IMR-90 (cell line): Measurements from ENCODE around the gene CT45A9. TPM values are rescaled to one million over a fixed set of nuclear protein-coding genes. Genes with fewer than 3 reads are reported as not detected.
"Not testable (repeated sequence)": the region's sequence is repeated elsewhere in the genome, so short reads cannot be mapped to it uniquely, and the experiment has no call there.

ENCODE experiments used
- ATAC-seq: fragments of 200-7000 bp; cut with Tn5 transposase; 2 replicates; pipeline ENCODE4 v1.9.1; 2020; ENCODE audit warnings: low read depth, mild to moderate bottlenecking, moderate library complexity
- BruUV-seq: library from RNA; stranded (reverse); fragments of 400-500 nt; replicated peaks from 2 replicates; lab custom pipeline; 2021; lab: Mats Ljungman, UMichigan
- CTCF ChIA-PET: fragments of 300-600 bp; formaldehyde crosslinking; extraction: SDS; loops from one replicate; lab custom pipeline; 2021; ENCODE audit warnings: antibody characterized with exemption; lab: Yijun Ruan, JAX
- POLR2A ChIA-PET: fragments of 300-600 bp; sonication (Branson Sonifier 250); formaldehyde crosslinking; loops from one replicate; lab custom pipeline; 2022; ENCODE audit warnings: antibody characterized with exemption; ENCODE audit not compliant: unreplicated experiment; lab: Charles Lee
- DNase-seq: peaks from one replicate; pipeline ENCODE4 v3.0.0; 2013
- H2AFZ ChIP-seq: replicated peaks from 2 replicates; pipeline ENCODE3; 2013; ENCODE audit warnings: low read length, mild to moderate bottlenecking; ENCODE audit not compliant: poor library complexity
- H2AK5ac ChIP-seq: 2 replicates; pipeline ENCODE4 v1.6.1; 2013; ENCODE audit warnings: low read depth, low read length, inconsistent platforms
- H2AK9ac ChIP-seq: replicated peaks from 2 replicates; pipeline ENCODE3; 2013; ENCODE audit warnings: mild to moderate bottlenecking, low read depth, low read length, moderate library complexity; ENCODE audit not compliant: poor library complexity
- H2BK120ac ChIP-seq: 2 replicates; pipeline ENCODE4 v1.6.1; 2013; ENCODE audit warnings: low read depth, low read length, inconsistent platforms
- H2BK15ac ChIP-seq: 3 replicates; pipeline ENCODE4 v1.6.1; 2013; ENCODE audit warnings: low read depth, low read length, inconsistent platforms
- H2BK20ac ChIP-seq: 2 replicates; pipeline ENCODE4 v1.6.1; 2013; ENCODE audit warnings: low read depth, mild to moderate bottlenecking, inconsistent platforms, low read length, moderate library complexity
- H2BK5ac ChIP-seq: 2 replicates; pipeline ENCODE4 v1.6.1; 2013; ENCODE audit warnings: mild to moderate bottlenecking, low read depth, low read length, inconsistent platforms; ENCODE audit not compliant: poor library complexity, severe bottlenecking
- H3K14ac ChIP-seq: replicated peaks from 2 replicates; pipeline ENCODE4 v1.6.1; 2013; ENCODE audit warnings: low read depth, low read length, inconsistent platforms
- H3K18ac ChIP-seq: 2 replicates; pipeline ENCODE4 v1.6.1; 2013; ENCODE audit warnings: low read depth, low read length, control low read depth
- H3K23ac ChIP-seq: 2 replicates; pipeline ENCODE4 v1.6.1; 2013; ENCODE audit warnings: low read depth, low read length, inconsistent platforms
- H3K27ac ChIP-seq: 2 replicates; pipeline ENCODE4 v1.5.1; 2013; ENCODE audit warnings: mild to moderate bottlenecking, control low read depth, low read length; ENCODE audit not compliant: insufficient read depth
- H3K27me3 ChIP-seq: 2 replicates; pipeline ENCODE4 v1.6.1; 2013; ENCODE audit warnings: low read length; ENCODE audit not compliant: control insufficient read depth, insufficient read depth
- H3K36me3 ChIP-seq: 2 replicates; pipeline ENCODE4 v1.6.1; 2013; ENCODE audit warnings: low read length, mixed read lengths; ENCODE audit not compliant: control insufficient read depth, insufficient read depth
- H3K4ac ChIP-seq: 2 replicates; pipeline ENCODE4 v1.6.1; 2013; ENCODE audit warnings: low read depth, low read length, inconsistent platforms
- H3K4me1 ChIP-seq: 2 replicates; pipeline ENCODE4 v1.6.1; 2013; ENCODE audit warnings: low read length, mixed read lengths; ENCODE audit not compliant: control insufficient read depth, insufficient read depth
- H3K4me2 ChIP-seq: 2 replicates; pipeline ENCODE4 v1.6.1; 2013; ENCODE audit warnings: low read depth, mild to moderate bottlenecking, control low read depth, low read length, moderate library complexity
- H3K4me3 ChIP-seq: 2 replicates; pipeline ENCODE4 v1.5.1; 2013; ENCODE audit warnings: low read depth, mild to moderate bottlenecking, control low read depth, low read length, moderate library complexity; ENCODE audit not compliant: insufficient read depth
- H3K56ac ChIP-seq: 2 replicates; pipeline ENCODE4 v1.6.1; 2013; ENCODE audit warnings: low read length, inconsistent platforms; ENCODE audit not compliant: insufficient read depth; ENCODE audit errors: extremely low read depth
- H3K79me1 ChIP-seq, 2 experiments: 2 replicates each; pipeline ENCODE4 v1.6.1; 2013; ENCODE audit warnings: low read length in 2 of 2, inconsistent platforms in 1 of 2, low read depth in 1 of 2
- H3K9ac ChIP-seq: 2 replicates; pipeline ENCODE4 v1.6.1; 2013; ENCODE audit warnings: low read depth, low read length, control low read depth
- H3K9me1 ChIP-seq: 2 replicates; pipeline ENCODE4 v1.6.1; 2013; ENCODE audit warnings: low read length, inconsistent platforms; ENCODE audit not compliant: insufficient read depth
- H3K9me3 ChIP-seq: 2 replicates; pipeline ENCODE4 v1.6.1; 2013; ENCODE audit warnings: low read length; ENCODE audit not compliant: control insufficient read depth, insufficient read depth
- H4K20me1 ChIP-seq: 2 replicates; pipeline ENCODE4 v1.6.1; 2013; ENCODE audit warnings: low read length, inconsistent platforms; ENCODE audit not compliant: insufficient read depth
- H4K5ac ChIP-seq: 2 replicates; pipeline ENCODE4 v1.6.1; 2013; ENCODE audit warnings: mild to moderate bottlenecking, low read depth, low read length, control low read depth
- H4K8ac ChIP-seq, 2 experiments: 2 replicates each; pipeline ENCODE4 v1.6.1; 2013; ENCODE audit warnings: low read depth in 2 of 2, low read length in 2 of 2, control low read depth in 1 of 2, inconsistent platforms in 1 of 2
- H4K91ac ChIP-seq: 2 replicates; pipeline ENCODE4 v1.6.1; 2013; ENCODE audit warnings: low read depth, low read length, inconsistent platforms; ENCODE audit not compliant: insufficient read depth
- WGBS, 2 experiments: methylation state at CpG; one replicate each; pipeline versions ENCODE4 v1.1.5 to v1.1.7; 2013; ENCODE audit warnings: missing lambda C conversion rate in 2 of 2; ENCODE audit not compliant: insufficient read length in 1 of 2; ENCODE audit errors: extremely low coverage in 2 of 2; 5-methylcytosine and 5-hydroxymethylcytosine counted together
- dilution Hi-C: fragments of 300-500 bp; cut with HindIII; formaldehyde crosslinking; loops from one replicate; pipeline ENCODE4 v1.14.3; 2018; ENCODE audit warnings: low sequenced_read_pairs; ENCODE audit not compliant: unreplicated experiment
- in situ Hi-C: fragments of 300-500 bp; cut with MboI; formaldehyde crosslinking; loops from 3 replicates; pipeline ENCODE4 v1.14.3; 2019; ENCODE audit warnings: low sequenced_read_pairs, inconsistent platforms, mixed read lengths
- intact Hi-C: fragments of 100-400 bp; cut with micrococcal nuclease; formaldehyde crosslinking; loops from 2 replicates; pipeline ENCODE4 v1.10.0; 2022
- polyA plus RNA-seq, 3 experiments: library from polyadenylated mRNA; depleted of rRNA; stranded (reverse); fragments of >200 nt; gene quantifications; 2 replicates each; pipeline ENCODE4 v1.2.3, GENCODE V29; 2012; ENCODE audit warnings: low replicate concordance in 1 of 3
- total RNA-seq: library from RNA; depleted of rRNA; stranded (reverse); fragments of >200 nt; gene quantifications from 2 replicates; pipeline ENCODE4 v1.2.3, GENCODE V29; 2012

CT45A9 gene
- total and polyA plus RNA-seq, 2 of the 4 experiments (the other 2 are of a cell fraction): not detected

GRCh38 chrX:135854438-135854837 is 17.2 kb downstream of the CT45A9 start, which contains the start of gene CT45A8:
Gene CT45A8, minus strand, starts transcription at chrX:135854538. Its CDS starts 3,755 bp downstream, at chrX:135850783.
- H3K79me1 ChIP-seq, H3K27ac ChIP-seq, H3K27me3 ChIP-seq, H4K20me1 ChIP-seq, H3K18ac ChIP-seq, DNase-seq, H3K36me3 ChIP-seq, H3K4me1 ChIP-seq, H3K23ac ChIP-seq, H3K4ac ChIP-seq, in situ Hi-C loops, H3K4me2 ChIP-seq, H2BK5ac ChIP-seq, CTCF ChIA-PET, dilution Hi-C loops, ATAC-seq, H3K4me3 ChIP-seq, H2BK20ac ChIP-seq, H3K9me3 ChIP-seq, intact Hi-C loops, H3K9me1 ChIP-seq, H2AK9ac ChIP-seq, H3K9ac ChIP-seq, H2BK120ac ChIP-seq, BruUV-seq, POLR2A ChIA-PET, H2AFZ ChIP-seq, H2AK5ac ChIP-seq, H4K5ac ChIP-seq, H4K91ac ChIP-seq, H4K8ac ChIP-seq, H3K14ac ChIP-seq, H2BK15ac ChIP-seq, H3K56ac ChIP-seq: not testable (repeated sequence)
- WGBS, 2 experiments: no CpG with 5 or more reads among the region's 17 CpGs

GRCh38 chrX:135837180-135837579 is 34.4 kb downstream of the CT45A9 start, which contains the start of gene CT45A7:
Gene CT45A7, minus strand, starts transcription at chrX:135837280. Its CDS starts 3,747 bp downstream, at chrX:135833533.
- H3K18ac ChIP-seq, H3K14ac ChIP-seq, H3K56ac ChIP-seq, H3K23ac ChIP-seq, CTCF ChIA-PET, BruUV-seq, H3K27ac ChIP-seq, ATAC-seq, dilution Hi-C loops, H2BK15ac ChIP-seq, H2AK9ac ChIP-seq, H2AFZ ChIP-seq, in situ Hi-C loops, H2BK20ac ChIP-seq, H4K5ac ChIP-seq, H4K8ac ChIP-seq, H3K9me3 ChIP-seq, H4K20me1 ChIP-seq, POLR2A ChIA-PET, H3K79me1 ChIP-seq, H2BK120ac ChIP-seq, H3K4me1 ChIP-seq, H2AK5ac ChIP-seq, H3K27me3 ChIP-seq, H3K36me3 ChIP-seq, H3K9ac ChIP-seq, DNase-seq, H3K4me3 ChIP-seq, H3K9me1 ChIP-seq, H2BK5ac ChIP-seq, H3K4ac ChIP-seq, intact Hi-C loops, H3K4me2 ChIP-seq, H4K91ac ChIP-seq: not testable (repeated sequence)
- WGBS, 2 experiments: no CpG with 5 or more reads among the region's 17 CpGs
